ENCODE results near the gene SERPINB12. TPM values are rescaled to one million over a fixed set of nuclear protein-coding genes. Genes with fewer than 3 reads are reported as not detected.

Gene SERPINB12
- total RNA-seq, 5 donors from 2014 or later (not counting 1 experiment from before 2014, with no cell fraction given), result not detected

DNA sequence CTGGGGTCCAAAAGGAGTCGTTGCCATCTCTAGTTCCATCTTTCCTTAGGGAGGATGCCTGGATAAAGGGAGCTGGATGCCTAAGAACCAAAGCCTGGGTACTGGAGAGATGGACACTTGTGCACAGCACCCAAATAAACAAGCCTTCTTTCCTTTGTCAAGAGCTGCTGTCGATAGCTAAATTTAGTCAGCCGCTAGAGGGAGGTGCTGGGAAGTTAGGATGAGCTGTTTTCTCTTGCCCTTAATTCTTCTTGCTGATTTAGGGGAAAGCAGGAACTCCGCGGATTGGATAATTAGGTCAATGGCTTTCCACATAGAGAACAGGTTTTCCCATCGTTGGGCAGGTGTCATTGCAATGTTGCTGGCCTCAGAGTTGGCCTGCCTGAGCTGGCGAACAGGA is 30.9 kb upstream of the SERPINB12 start:
- no peak overlapping the region for H3K27ac Mint-ChIP-seq
- Histone ChIP-seq H3K4me3 (ENCODE audit: control insufficient read depth in 1 of 2, extremely low read depth in 1 of 2, low read length in 1 of 2) (no peak overlapping the region), H3K36me3 (ENCODE audit: control insufficient read depth in 2 of 2, extremely low read depth in 1 of 2, insufficient read depth in 1 of 2, low read length in 1 of 2) (no peaks in the 10 kb centered on the region), H3K4me1 (ENCODE audit: control insufficient read depth in 1 of 2, extremely low read depth in 1 of 2, insufficient read depth in 2 of 2, low read length in 2 of 2) (no peaks in the 10 kb centered on the region), H3K27me3 (replicated peaks in 1 of 2; ENCODE audit: control insufficient read depth in 2 of 2, extremely low read depth in 1 of 2, insufficient read depth in 2 of 2, low read length in 1 of 2) (no peaks in the 10 kb centered on the region), H3K9me3 (no peaks in the 10 kb centered on the region), H3K27ac (ENCODE audit: low read length) (no peak overlapping the region)
- ATAC-seq (replicated peaks in 1 of 4) (no peak), DNase-seq (peak in 1 of 35 experiments; percentile 12)
- POLR2A ChIA-PET, result no interaction called here
- peaks cover 0 to 5% (median 0%) of the 10 kb centered on the region in 3 donors for H3K4me1 Mint-ChIP-seq
- 78% methylated on average over 2 of the region's 7 CpGs for WGBS (ENCODE audit: insufficient coverage)
- H3K36me3 Mint-ChIP-seq, result no peaks in the 10 kb centered on the region
- peaks cover 36 to 37% of the 10 kb centered on the region in 2 donors for H3K27me3 Mint-ChIP-seq
- no peak overlapping the region for H3K4me3 Mint-ChIP-seq
- H3K9me3 Mint-ChIP-seq, result no peaks in the 10 kb centered on the region
- CTCF ChIA-PET, result interaction anchor here (0.6 to 1.1 kb wide), 4 partner anchors 9 to 255 kb away, joined by 3 to 4 read pairs (median 3); no protein-coding TSS in a partner anchor

GRCh38 chr18:63514326-63514725 is 27.8 kb upstream of the SERPINB12 start:
- Mint-ChIP-seq H3K27ac (no peak overlapping the region), H3K4me3 (no peak overlapping the region), H3K9me3 (no peaks in the 10 kb centered on the region), H3K4me1 (peaks cover 2 to 6% (median 3%) of the 10 kb centered on the region in 3 donors), H3K27me3 (peaks cover 25 to 39% of the 10 kb centered on the region in 2 donors), H3K36me3 (no peaks in the 10 kb centered on the region)
- ChIA-PET POLR2A (no interaction called here), CTCF (interaction anchor here in 1 of 2 donors (1.1 kb wide), 1 partner anchor 12 kb away, joined by 3 read pairs; no protein-coding TSS in a partner anchor)
- Histone ChIP-seq H3K27ac (ENCODE audit: low read length) (no peak overlapping the region), H3K4me1 (ENCODE audit: control insufficient read depth in 1 of 2, extremely low read depth in 1 of 2, insufficient read depth in 2 of 2, low read length in 2 of 2) (no peaks in the 10 kb centered on the region), H3K9me3 (no peaks in the 10 kb centered on the region), H3K4me3 (ENCODE audit: control insufficient read depth in 1 of 2, extremely low read depth in 1 of 2, low read length in 1 of 2) (no peak overlapping the region), H3K27me3 (replicated peaks in 1 of 2; ENCODE audit: control insufficient read depth in 2 of 2, extremely low read depth in 1 of 2, insufficient read depth in 2 of 2, low read length in 1 of 2) (peaks cover 0 to 2% of the 10 kb centered on the region in 2 experiments), H3K36me3 (ENCODE audit: control insufficient read depth in 2 of 2, extremely low read depth in 1 of 2, insufficient read depth in 1 of 2, low read length in 1 of 2) (no peaks in the 10 kb centered on the region)
- ATAC-seq (replicated peaks in 1 of 4), result no peak
- DNase-seq, result no peak
- no CpG with 5 or more reads among the region's 6 CpGs for WGBS (ENCODE audit: insufficient coverage)

- Mint-ChIP-seq H3K9me3 (no peaks in the 10 kb centered on the region), H3K27ac (no peak overlapping the region), H3K4me1 (peaks cover 2 to 6% (median 3%) of the 10 kb centered on the region in 3 donors), H3K4me3 (no peak overlapping the region), H3K36me3 (no peaks in the 10 kb centered on the region), H3K27me3 (peaks cover 25 to 36% of the 10 kb centered on the region in 2 donors)
- CTCF ChIA-PET, result interaction anchor here (0.6 to 1.1 kb wide), 7 partner anchors 12 to 495 kb away, joined by 3 to 4 read pairs (median 4); no protein-coding TSS in a partner anchor
- ATAC-seq (replicated peaks in 1 of 4) (no peak), DNase-seq (no peak)
- Histone ChIP-seq H3K27me3 (replicated peaks in 1 of 2; ENCODE audit: control insufficient read depth in 2 of 2, extremely low read depth in 1 of 2, insufficient read depth in 2 of 2, low read length in 1 of 2) (peaks cover 0 to 2% of the 10 kb centered on the region in 2 experiments), H3K4me1 (ENCODE audit: control insufficient read depth in 1 of 2, extremely low read depth in 1 of 2, insufficient read depth in 2 of 2, low read length in 2 of 2) (no peaks in the 10 kb centered on the region), H3K27ac (ENCODE audit: low read length) (no peak overlapping the region), H3K9me3 (no peaks in the 10 kb centered on the region), H3K4me3 (ENCODE audit: control insufficient read depth in 1 of 2, extremely low read depth in 1 of 2, low read length in 1 of 2) (no peak overlapping the region), H3K36me3 (ENCODE audit: control insufficient read depth in 2 of 2, extremely low read depth in 1 of 2, insufficient read depth in 1 of 2, low read length in 1 of 2) (no peaks in the 10 kb centered on the region)
- WGBS (ENCODE audit: insufficient coverage), result 86% methylated on average over 4 of the region's 9 CpGs
- POLR2A ChIA-PET, result no interaction called here
Observed at GRCh38 chr18:63514888-63515678, 27.1 kb upstream of the SERPINB12 start.

- H3K36me3 ChIP-seq (ENCODE audit: control insufficient read depth in 2 of 2, extremely low read depth in 1 of 2, insufficient read depth in 1 of 2, low read length in 1 of 2), result no peaks in the 10 kb centered on the region
- ChIA-PET POLR2A (no interaction called here), CTCF (interaction anchor here (1.6 to 1.7 kb wide), 2 partner anchors 10 kb away, joined by 5 to 6 read pairs; no protein-coding TSS in a partner anchor)
- H3K9me3 Mint-ChIP-seq, result no peaks in the 10 kb centered on the region
- no peaks in the 10 kb centered on the region for H3K36me3 Mint-ChIP-seq
- H3K27ac ChIP-seq (ENCODE audit: low read length), result no peak overlapping the region
- H3K4me1 ChIP-seq (ENCODE audit: control insufficient read depth in 1 of 2, extremely low read depth in 1 of 2, insufficient read depth in 2 of 2, low read length in 2 of 2), result no peaks in the 10 kb centered on the region
- H3K27me3 ChIP-seq (replicated peaks in 1 of 2; ENCODE audit: control insufficient read depth in 2 of 2, extremely low read depth in 1 of 2, insufficient read depth in 2 of 2, low read length in 1 of 2), result peaks cover 0 to 2% of the 10 kb centered on the region in 2 experiments
- no peaks in the 10 kb centered on the region for H3K9me3 ChIP-seq
- no peak for DNase-seq
- H3K27ac Mint-ChIP-seq, result no peak overlapping the region
- H3K4me3 ChIP-seq (ENCODE audit: control insufficient read depth in 1 of 2, extremely low read depth in 1 of 2, low read length in 1 of 2), result no peak overlapping the region
- H3K27me3 Mint-ChIP-seq, result peaks cover 27 to 33% of the 10 kb centered on the region in 2 donors
- ATAC-seq (replicated peaks in 1 of 4), result no peak
- H3K4me3 Mint-ChIP-seq, result no peak overlapping the region
- no CpG with 5 or more reads among the region's 1 CpG for WGBS (ENCODE audit: insufficient coverage)
- peaks cover 2 to 6% (median 3%) of the 10 kb centered on the region in 3 donors for H3K4me1 Mint-ChIP-seq
Observed at GRCh38 chr18:63515801-63516200, 26.4 kb upstream of the SERPINB12 start.

GRCh38 chr18:63518178-63519012 is 23.8 kb upstream of the SERPINB12 start:
- DNase-seq (peak in 28 of 35 experiments; percentile 0 to 80 (median 32)), ATAC-seq (replicated peaks in 1 of 4) (peak; percentile 48 to 73 (median 65))
- no peak overlapping the region for H3K27ac ChIP-seq (ENCODE audit: low read length)
- Mint-ChIP-seq H3K27me3 (peaks cover 21 to 24% of the 10 kb centered on the region in 2 donors), H3K36me3 (no peaks in the 10 kb centered on the region), H3K4me3 (no peak overlapping the region), H3K4me1 (peaks cover 2 to 6% (median 3%) of the 10 kb centered on the region in 3 donors), H3K9me3 (no peaks in the 10 kb centered on the region), H3K27ac (no peak overlapping the region)
- WGBS (ENCODE audit: insufficient coverage), result 20% methylated on average over 4 of the region's 16 CpGs
- peaks cover 0 to 2% of the 10 kb centered on the region in 2 experiments for H3K27me3 ChIP-seq (replicated peaks in 1 of 2; ENCODE audit: control insufficient read depth in 2 of 2, extremely low read depth in 1 of 2, insufficient read depth in 2 of 2, low read length in 1 of 2)
- ChIA-PET CTCF (interaction anchor here (0.5 to 2.1 kb wide), 34 partner anchors 7 to 526 kb away, joined by 3 to 11 read pairs (median 4); no protein-coding TSS in a partner anchor), POLR2A (no interaction called here)
- H3K4me1 ChIP-seq (ENCODE audit: control insufficient read depth in 1 of 2, extremely low read depth in 1 of 2, insufficient read depth in 2 of 2, low read length in 2 of 2), result no peaks in the 10 kb centered on the region
- H3K36me3 ChIP-seq (ENCODE audit: control insufficient read depth in 2 of 2, extremely low read depth in 1 of 2, insufficient read depth in 1 of 2, low read length in 1 of 2), result no peaks in the 10 kb centered on the region
- no peak overlapping the region for H3K4me3 ChIP-seq (ENCODE audit: control insufficient read depth in 1 of 2, extremely low read depth in 1 of 2, low read length in 1 of 2)
- no peaks in the 10 kb centered on the region for H3K9me3 ChIP-seq

- no peak overlapping the region for H3K27ac Mint-ChIP-seq
- no peak overlapping the region for H3K4me3 ChIP-seq (ENCODE audit: control insufficient read depth in 1 of 2, extremely low read depth in 1 of 2, low read length in 1 of 2)
- H3K4me1 ChIP-seq (ENCODE audit: control insufficient read depth in 1 of 2, extremely low read depth in 1 of 2, insufficient read depth in 2 of 2, low read length in 2 of 2), result no peaks in the 10 kb centered on the region
- DNase-seq (no peak), ATAC-seq (replicated peaks in 1 of 4) (no peak)
- no peaks in the 10 kb centered on the region for H3K36me3 ChIP-seq (ENCODE audit: control insufficient read depth in 2 of 2, extremely low read depth in 1 of 2, insufficient read depth in 1 of 2, low read length in 1 of 2)
- H3K9me3 Mint-ChIP-seq, result no peaks in the 10 kb centered on the region
- 65% methylated on average over 3 of the region's 3 CpGs for WGBS (ENCODE audit: insufficient coverage)
- no peak overlapping the region for H3K4me3 Mint-ChIP-seq
- peaks cover 2 to 6% (median 3%) of the 10 kb centered on the region in 3 donors for H3K4me1 Mint-ChIP-seq
- CTCF ChIA-PET, result interaction anchor here (0.6 to 1.3 kb wide), 3 partner anchors 8 to 522 kb away, joined by 3 to 4 read pairs (median 3); no protein-coding TSS in a partner anchor
- no peaks in the 10 kb centered on the region for H3K36me3 Mint-ChIP-seq
- H3K9me3 ChIP-seq, result no peaks in the 10 kb centered on the region
- peaks cover 0 to 2% of the 10 kb centered on the region in 2 experiments for H3K27me3 ChIP-seq (replicated peaks in 1 of 2; ENCODE audit: control insufficient read depth in 2 of 2, extremely low read depth in 1 of 2, insufficient read depth in 2 of 2, low read length in 1 of 2)
- H3K27ac ChIP-seq (ENCODE audit: low read length), result no peak overlapping the region
- POLR2A ChIA-PET, result no interaction called here
- H3K27me3 Mint-ChIP-seq, result peaks cover 18 to 22% of the 10 kb centered on the region in 2 donors
Observed at GRCh38 chr18:63520053-63520685, 22.0 kb upstream of the SERPINB12 start.

Measured in T-cell (primary cell).